WI38 (cell line): ENCODE data around the gene GPR32.

Source experiments
- H3K4me3 ChIP-seq: 2 replicates; pipeline ENCODE4 v1.5.1; 2011; ENCODE audit warnings: low read depth, mild to moderate bottlenecking, control low read depth, low read length
- TF ChIP-seq, protein P1 (sequence below): IDR thresholded peaks from 2 replicates; pipeline ENCODE4 v1.5.1; 2012; ENCODE audit warnings: low read depth, mild to moderate bottlenecking, control low read depth, low read length

The GPR32 gene

DNA sequence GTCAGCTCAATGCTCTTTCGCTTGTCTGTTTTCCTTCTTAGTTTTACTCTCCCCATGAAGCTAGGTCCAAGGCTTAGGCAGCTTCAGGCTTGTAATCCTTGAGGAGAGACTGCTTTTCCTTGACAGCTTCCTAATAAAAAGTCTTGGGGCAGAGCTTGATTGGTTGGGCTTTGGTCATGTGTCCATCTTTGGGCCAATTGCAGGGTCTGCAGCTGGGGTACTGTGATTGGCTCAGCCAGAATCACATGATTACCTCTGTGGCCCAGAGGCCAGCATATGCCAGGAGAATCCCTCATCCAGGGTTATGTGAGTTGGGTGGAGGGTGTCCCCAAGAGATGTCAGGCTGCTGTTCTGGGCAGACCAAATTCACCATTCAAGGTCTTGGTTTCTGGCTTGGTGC is 45.2 kb downstream of the GPR32 start:
- H3K4me3 ChIP-seq: no peak overlapping the region
- TF ChIP-seq, protein P1, sequence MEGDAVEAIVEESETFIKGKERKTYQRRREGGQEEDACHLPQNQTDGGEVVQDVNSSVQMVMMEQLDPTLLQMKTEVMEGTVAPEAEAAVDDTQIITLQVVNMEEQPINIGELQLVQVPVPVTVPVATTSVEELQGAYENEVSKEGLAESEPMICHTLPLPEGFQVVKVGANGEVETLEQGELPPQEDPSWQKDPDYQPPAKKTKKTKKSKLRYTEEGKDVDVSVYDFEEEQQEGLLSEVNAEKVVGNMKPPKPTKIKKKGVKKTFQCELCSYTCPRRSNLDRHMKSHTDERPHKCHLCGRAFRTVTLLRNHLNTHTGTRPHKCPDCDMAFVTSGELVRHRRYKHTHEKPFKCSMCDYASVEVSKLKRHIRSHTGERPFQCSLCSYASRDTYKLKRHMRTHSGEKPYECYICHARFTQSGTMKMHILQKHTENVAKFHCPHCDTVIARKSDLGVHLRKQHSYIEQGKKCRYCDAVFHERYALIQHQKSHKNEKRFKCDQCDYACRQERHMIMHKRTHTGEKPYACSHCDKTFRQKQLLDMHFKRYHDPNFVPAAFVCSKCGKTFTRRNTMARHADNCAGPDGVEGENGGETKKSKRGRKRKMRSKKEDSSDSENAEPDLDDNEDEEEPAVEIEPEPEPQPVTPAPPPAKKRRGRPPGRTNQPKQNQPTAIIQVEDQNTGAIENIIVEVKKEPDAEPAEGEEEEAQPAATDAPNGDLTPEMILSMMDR: no peak

DNA sequence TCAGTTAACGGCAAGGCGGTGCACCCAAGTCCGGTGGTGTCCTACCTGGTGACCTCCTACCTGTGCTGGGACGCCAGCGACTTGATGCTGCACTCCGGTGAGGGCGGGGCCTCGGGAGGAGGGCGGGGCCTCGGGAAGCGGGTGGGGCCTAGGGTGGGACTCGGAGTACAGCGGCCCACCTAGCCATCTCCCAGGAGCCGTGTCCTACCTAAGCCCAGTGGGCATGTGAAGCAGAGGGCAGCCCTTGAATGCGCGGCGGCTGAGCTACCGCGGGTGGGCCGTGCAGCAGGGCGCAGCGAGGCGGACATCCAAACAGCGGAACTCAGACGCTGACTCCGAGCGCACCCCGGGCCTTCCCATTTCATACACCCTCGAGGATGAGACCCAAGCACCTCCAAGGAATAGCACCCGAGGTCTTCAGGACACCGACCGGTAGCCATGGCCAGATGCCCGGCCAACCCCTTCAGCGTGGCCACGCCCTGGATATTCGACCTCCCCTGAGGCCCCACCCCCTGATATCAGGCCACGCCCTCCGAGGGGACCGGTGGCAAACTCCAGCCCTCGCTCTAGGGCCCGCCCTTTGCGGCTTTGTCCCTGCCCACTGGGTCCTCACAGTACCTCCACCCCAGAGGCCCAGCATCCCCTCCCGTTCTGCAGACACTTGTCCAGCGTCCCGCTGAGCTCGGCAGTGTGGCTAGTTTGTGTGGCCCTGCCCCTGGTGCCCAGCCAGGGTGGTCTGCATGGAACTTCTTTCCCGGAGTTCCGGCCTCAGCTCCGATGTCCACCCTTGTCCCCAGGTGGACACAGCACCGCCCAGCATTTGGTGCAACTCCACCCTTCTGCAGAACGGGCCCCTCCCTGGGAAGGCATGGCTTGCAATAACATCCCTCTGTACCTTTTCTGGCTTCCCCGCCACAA is 47.9 kb downstream of the GPR32 start:
- TF ChIP-seq, protein P1: no peak
- H3K4me3 ChIP-seq: peak overlapping the region; percentile 29; the same call in 1 of the 2 replicates

DNA sequence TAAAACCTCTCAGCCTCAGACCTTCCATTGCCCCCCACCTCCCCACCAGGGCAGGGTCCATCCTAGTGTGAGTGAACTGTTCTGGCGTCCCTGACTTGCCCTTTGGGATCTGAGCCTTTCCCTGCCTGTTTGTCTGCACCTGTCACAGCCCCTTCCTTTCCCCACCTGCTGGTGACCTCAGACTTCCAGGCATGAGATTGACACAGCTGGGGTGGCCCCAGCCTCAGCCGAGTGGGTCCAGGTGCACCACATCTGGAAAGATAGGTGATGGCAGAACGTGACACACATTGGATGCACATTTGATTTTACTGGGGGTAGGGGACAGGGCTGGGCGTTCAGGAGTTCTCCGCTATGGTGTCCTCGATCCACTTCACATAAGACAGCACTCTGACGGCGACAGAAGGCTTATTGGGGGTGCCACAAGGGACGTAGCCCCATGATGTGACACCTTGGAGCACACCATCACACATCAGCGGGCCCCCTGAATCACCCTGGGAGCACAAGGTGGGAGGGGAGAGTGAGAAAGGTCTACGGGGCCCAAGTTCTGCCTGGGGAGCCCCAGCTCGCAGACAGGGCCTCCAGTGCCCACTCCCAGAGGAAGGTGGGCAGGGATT is 48.7 kb downstream of the GPR32 start:
- H3K4me3 ChIP-seq: no peak overlapping the region
- TF ChIP-seq, protein P1: no peak

DNA sequence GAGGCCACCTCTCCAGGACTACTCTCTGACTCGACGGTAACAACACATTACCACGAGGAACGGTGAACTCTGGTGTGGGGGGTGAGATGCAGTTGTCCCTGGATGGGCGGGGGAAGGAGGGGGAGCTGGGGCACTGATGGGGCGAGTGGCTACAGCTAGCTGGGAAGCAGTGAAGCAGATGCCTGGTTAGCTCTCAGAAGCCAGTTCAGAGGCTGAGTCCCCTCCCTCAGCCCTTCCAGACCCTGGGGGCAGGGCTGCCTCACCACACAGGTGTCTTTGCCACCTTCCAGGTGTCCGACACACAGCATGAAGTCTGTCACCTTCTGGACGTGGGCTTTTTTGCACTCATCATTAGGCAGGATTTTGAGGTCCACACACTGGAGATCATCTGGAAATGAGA is 49.4 kb downstream of the GPR32 start:
- no peak overlapping the region for H3K4me3 ChIP-seq
- TF ChIP-seq, protein P1: no peak

DNA sequence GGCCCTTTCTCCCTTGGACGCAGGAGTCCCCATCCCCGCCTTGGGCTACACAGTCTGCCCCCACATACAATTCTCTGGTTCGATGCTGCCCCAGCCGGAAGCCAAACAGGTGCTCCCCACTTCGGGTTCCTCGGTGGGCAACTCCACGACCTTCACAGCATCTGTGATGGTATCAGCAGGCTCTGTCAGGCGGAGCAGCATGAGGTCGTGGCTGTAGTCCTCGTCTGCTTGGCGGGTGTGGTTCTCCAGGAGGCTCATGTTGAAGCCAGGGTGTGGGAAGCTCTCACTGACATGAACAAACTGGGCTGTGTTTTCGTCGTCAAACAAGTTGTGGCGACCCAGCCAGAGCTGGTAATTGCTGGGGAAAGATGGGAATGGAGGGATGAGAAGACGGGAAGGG is 49.8 kb downstream of the GPR32 start:
- TF ChIP-seq, protein P1: no peak
- H3K4me3 ChIP-seq: no peak overlapping the region

DNA sequence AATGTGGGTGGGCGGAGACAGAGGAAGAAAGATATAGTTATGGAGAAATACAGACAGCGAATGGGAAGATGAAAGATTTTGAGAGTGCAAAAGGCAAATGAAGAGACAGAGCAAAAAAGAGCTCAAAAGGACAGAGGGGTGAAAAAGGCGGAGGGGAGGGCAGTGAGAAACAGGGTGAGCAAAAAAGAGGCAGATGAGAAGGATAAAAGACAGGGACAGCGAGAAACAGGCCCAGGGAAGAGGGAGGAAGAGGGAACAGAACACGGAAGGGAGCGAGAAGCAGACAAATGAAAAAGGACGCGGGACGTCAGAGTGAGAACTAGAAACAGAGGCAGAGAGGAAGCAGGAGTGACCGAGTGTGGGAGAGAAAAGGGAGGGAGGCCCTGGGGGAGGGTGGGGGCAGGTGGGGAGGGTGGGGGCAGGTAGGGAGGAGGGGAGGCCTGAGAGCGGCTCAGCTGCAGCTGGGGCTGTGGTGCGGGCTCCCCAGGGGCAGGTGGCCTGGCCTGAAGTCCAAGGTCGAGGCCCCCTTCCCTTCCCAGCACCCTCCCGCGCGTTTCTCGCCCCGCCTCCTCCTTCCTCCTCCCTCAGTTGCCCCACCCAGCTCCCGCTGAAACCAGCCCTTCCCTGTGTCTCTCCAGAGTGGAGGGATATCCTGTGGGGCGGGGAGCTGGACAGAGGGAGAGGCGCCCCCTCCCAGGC is 50.4 kb downstream of the GPR32 start:
- TF ChIP-seq, protein P1: no peak
- H3K4me3 ChIP-seq: no peak overlapping the region
